K562 (cell line): Measurements from ENCODE around the gene CYFIP2. TPM values are rescaled to one million over a fixed set of nuclear protein-coding genes. Genes with fewer than 3 reads are reported as not detected.

Experiments used
- ATAC-seq: fragments of 200-7000 bp; cut with Tn5 transposase; 3 replicates; pipeline ENCODE4 v1.9.1; 2020; ENCODE audit warnings: moderate library complexity
- BruUV-seq: library from RNA; stranded (reverse); fragments of 400-500 nt; replicated peaks from 2 replicates; lab custom pipeline; 2021; lab: Mats Ljungman, UMichigan
- CTCF ChIA-PET: fragments of 300-600 bp; formaldehyde crosslinking; extraction: SDS; loops from one replicate; lab custom pipeline; 2021; ENCODE audit warnings: low intra/inter-chr PET ratio; lab: Yijun Ruan, JAX
- POLR2A ChIA-PET: fragments of 300-600, 350-650 bp; sonication (Branson Sonifier 250); formaldehyde crosslinking; extraction: SDS; loops from one replicate; lab custom pipeline; 2021; ENCODE audit warnings: antibody characterized with exemption, inconsistent platforms; lab: Yijun Ruan, JAX
- DNase-seq, 4 experiments: peaks; one replicate each; pipeline versions ENCODE4 v3.0.0 to v3.0.0-alpha.2; 2011 to 2018; ENCODE audit warnings: low spot score in 3 of 4, mixed read lengths in 3 of 4; ENCODE audit errors: extremely low read depth in 1 of 4
- FAIRE-seq: peaks from 2 replicates; lab custom pipeline; 2011; peaks lifted over from hg19 to GRCh38; lab: Jason Lieb, UNC
- H2AFZ ChIP-seq: 2 replicates; pipeline ENCODE4 v1.6.0; 2011; ENCODE audit warnings: low read depth, low read length, control low read depth, inconsistent platforms
- H3K27ac ChIP-seq: fragments of 200-600 bp; 3 replicates; pipeline ENCODE4 v1.8.0; 2011; ENCODE audit warnings: low read depth, mild to moderate bottlenecking, control low read depth, inconsistent platforms, low read length, moderate library complexity, mixed read lengths; ENCODE audit errors: extremely low read depth
- H3K27me3 ChIP-seq, 2 experiments: fragments of 300-600 bp in 1 of 2; 2 replicates in 1 of 2; 3 replicates in 1 of 2; pipeline versions ENCODE4 v1.6.0 to v1.8.0; 2011; ENCODE audit warnings: inconsistent platforms in 2 of 2, low read length in 2 of 2, mild to moderate bottlenecking in 1 of 2, mixed read lengths in 1 of 2, moderate library complexity in 1 of 2; ENCODE audit not compliant: control insufficient read depth in 2 of 2, insufficient read depth in 2 of 2
- H3K36me3 ChIP-seq: fragments of 300-600 bp; 3 replicates; pipeline ENCODE4 v1.8.0; 2011; ENCODE audit warnings: mild to moderate bottlenecking, low read length, inconsistent platforms; ENCODE audit not compliant: control insufficient read depth, insufficient read depth
- H3K4me1 ChIP-seq, 2 experiments: fragments of 200-600 bp in 1 of 2; replicated peaks in 1 of 2; 2 replicates in 1 of 2; 3 replicates in 1 of 2; pipeline versions ENCODE4 v1.5.1 to v1.8.0; 2011; ENCODE audit warnings: inconsistent platforms in 2 of 2, low read length in 2 of 2, mild to moderate bottlenecking in 1 of 2, mixed read lengths in 1 of 2, moderate library complexity in 1 of 2; ENCODE audit not compliant: control insufficient read depth in 2 of 2, insufficient read depth in 2 of 2
- H3K4me2 ChIP-seq: 2 replicates; pipeline ENCODE4 v1.6.1; 2011; ENCODE audit warnings: low read length, control low read depth, inconsistent platforms, mixed read lengths; ENCODE audit not compliant: insufficient read depth
- H3K4me3 ChIP-seq: fragments of 200-600 bp; sonication (generic), shearing (Covaris generic); 2 replicates; pipeline ENCODE4 v1.5.1; 2016; ENCODE audit warnings: control low read depth, inconsistent platforms
- H3K79me2 ChIP-seq: fragments of 200-600 bp; 3 replicates; pipeline ENCODE4 v1.8.0; 2011; ENCODE audit warnings: low read length, inconsistent platforms; ENCODE audit not compliant: control insufficient read depth, insufficient read depth
- H3K9ac ChIP-seq, 2 experiments: 2 replicates each; pipeline versions ENCODE4 v1.6.0 to v1.6.1; 2011; ENCODE audit warnings: low read depth in 2 of 2, low read length in 2 of 2, control low read depth in 1 of 2, inconsistent platforms in 1 of 2, mild to moderate bottlenecking in 1 of 2, mixed read lengths in 1 of 2; ENCODE audit not compliant: insufficient read depth in 1 of 2
- H3K9me1 ChIP-seq: one replicate; pipeline ENCODE4 v1.6.0; 2011; ENCODE audit warnings: inconsistent platforms, mild to moderate bottlenecking, low read length, moderate library complexity; ENCODE audit not compliant: control insufficient read depth, insufficient read depth
- H3K9me3 ChIP-seq: replicated peaks from 2 replicates; pipeline ENCODE4 v1.5.1; 2011; ENCODE audit warnings: low read depth, low read length, inconsistent platforms; ENCODE audit not compliant: control insufficient read depth, insufficient read depth
- H4K20me1 ChIP-seq: replicated peaks from 2 replicates; pipeline ENCODE4 v1.6.1; 2011; ENCODE audit warnings: low read length, inconsistent platforms, mixed read lengths; ENCODE audit not compliant: control insufficient read depth, insufficient read depth
- BACH1 ChIP-seq: fragments of 200-800 bp; sonication (Bioruptor generic); IDR thresholded peaks from 2 replicates; pipeline ENCODE4 v1.6.1; 2016; ENCODE audit warnings: missing genetic modification characterization, missing compliant biosample characterization
- CEBPB ChIP-seq: fragments of 450-650 bp; IDR thresholded peaks from 2 replicates; pipeline ENCODE4 v1.6.1; 2016; ENCODE audit warnings: missing genetic modification characterization, missing compliant biosample characterization
- KAT7 ChIP-seq: sonication (generic); formaldehyde crosslinking; IDR thresholded peaks from 2 replicates; pipeline ENCODE4 v1.8.0; 2022; ENCODE audit warnings: missing genetic modification reagents, mild to moderate bottlenecking, borderline replicate concordance
- MYC ChIP-seq, 2 experiments: fragments of 250-450 bp in 1 of 2; sonication (Bioruptor Pico) in 1 of 2; IDR thresholded peaks; 2 replicates each; pipeline versions ENCODE4 v1.5.1 to v1.6.1; 2012 to 2021; ENCODE audit warnings: low read depth in 2 of 2, borderline replicate concordance in 1 of 2, improper control_type of control experiment in 1 of 2, low read length in 1 of 2, mild to moderate bottlenecking in 1 of 2, moderate library complexity in 1 of 2
- MYNN ChIP-seq, 2 experiments: sonication (generic); formaldehyde crosslinking in 1 of 2; IDR thresholded peaks; 2 replicates each; pipeline versions ENCODE4 v1.5.0 to v1.6.1; 2016 to 2020; ENCODE audit warnings: antibody characterized with exemption in 1 of 2, missing genetic modification reagents in 1 of 2
- SIX5 ChIP-seq, 2 experiments: IDR thresholded peaks; 2 replicates each; pipeline ENCODE4 v1.6.1; 2011; ENCODE audit warnings: low read length in 2 of 2, borderline replicate concordance in 1 of 2, low read depth in 1 of 2, mild to moderate bottlenecking in 1 of 2, moderate library complexity in 1 of 2; ENCODE audit not compliant: insufficient read depth in 1 of 2
- SMAD1 ChIP-seq: fragments of 150-350 bp; IDR thresholded peaks from 2 replicates; pipeline ENCODE4 v1.6.1; 2014; ENCODE audit warnings: low read length, low read depth; ENCODE audit not compliant: partially characterized antibody
- SMAD3 ChIP-seq: fragments of 450-650 bp; formaldehyde crosslinking; conservative IDR thresholded peaks from 2 replicates; pipeline ENCODE4 v1.4.0; 2020; ENCODE audit warnings: mild to moderate bottlenecking
- SNIP1 ChIP-seq: fragments of 450-650 bp; IDR thresholded peaks from 2 replicates; pipeline ENCODE4 v1.7.1; 2017; ENCODE audit warnings: low read depth, mild to moderate bottlenecking
- SP2 ChIP-seq: IDR thresholded peaks from 2 replicates; pipeline ENCODE4 v1.6.1; 2011; ENCODE audit warnings: mild to moderate bottlenecking, low read depth, low read length, moderate library complexity; ENCODE audit not compliant: poor library complexity, severe bottlenecking; ENCODE audit errors: extremely low read depth
- TCF7 ChIP-seq: sonication (generic); IDR thresholded peaks from 2 replicates; pipeline ENCODE4 v1.6.1; 2016; ENCODE audit warnings: antibody characterized with exemption, borderline replicate concordance
- YBX1 ChIP-seq: fragments of 450-650 bp; IDR thresholded peaks from 2 replicates; pipeline ENCODE4 v1.7.1; 2016; ENCODE audit warnings: mild to moderate bottlenecking
- ZNF175 ChIP-seq: fragments of 200-800 bp; sonication (Bioruptor generic); IDR thresholded peaks from 2 replicates; pipeline ENCODE4 v1.6.1; 2016; ENCODE audit warnings: low read depth, mild to moderate bottlenecking, missing genetic modification characterization, missing compliant biosample characterization
- ZNF561 ChIP-seq: fragments of 450-650 bp; formaldehyde crosslinking; conservative IDR thresholded peaks from 2 replicates; pipeline ENCODE4 v1.4.0; 2020; ENCODE audit warnings: mild to moderate bottlenecking, moderate library complexity
- ZNF57 ChIP-seq: fragments of 450-650 bp; formaldehyde crosslinking; IDR thresholded peaks from 2 replicates; pipeline ENCODE4 v1.4.0; 2020; ENCODE audit warnings: mild to moderate bottlenecking, moderate library complexity
- ZNF76 ChIP-seq: fragments of 250-450 bp; sonication (Bioruptor Pico); IDR thresholded peaks from 2 replicates; pipeline ENCODE4 v1.4.0; 2020; ENCODE audit warnings: mild to moderate bottlenecking, moderate library complexity, borderline replicate concordance
- ZNF77 ChIP-seq: fragments of 250-450 bp; sonication (Bioruptor Pico); IDR thresholded peaks from 2 replicates; pipeline ENCODE4 v1.5.0; 2020
- WGBS: fragments of 100-300 bp; shearing (Covaris generic); methylation state at CpG from one replicate; pipeline ENCODE4 v1.1.6; 2016; ENCODE audit warnings: low coverage, mixed read lengths; ENCODE audit not compliant: insufficient coverage; ENCODE audit errors: missing lambda C conversion rate; 5-methylcytosine and 5-hydroxymethylcytosine counted together
- in situ Hi-C: fragments of 300-500 bp; cut with MboI; formaldehyde crosslinking; loops from 4 replicates; pipeline ENCODE4 v1.15.0; 2018; ENCODE audit warnings: inconsistent platforms, mixed read lengths
- intact Hi-C: fragments of 100-400 bp; cut with micrococcal nuclease; formaldehyde crosslinking; loops from 2 replicates; pipeline ENCODE4 v1.14.2; 2022
- polyA plus RNA-seq, 8 experiments: library from polyadenylated mRNA; depleted of rRNA in 4 of 8; stranded (reverse) in 5 of 8; unstranded in 3 of 8; fragments of >200 nt; fragmentation: Nextera tagmentation in 2 of 8; fragmentation: Illumina TruSeq in 1 of 8; extraction: Ambion mirVana in 2 of 8; extraction: Trizol in 1 of 8; gene quantifications; 2 replicates each; pipeline versions ENCODE4 v1.2.1 to v1.2.3, GENCODE V29; 2011 to 2014; ENCODE audit warnings: inconsistent platforms in 1 of 8, missing spikeins in 1 of 8
- total RNA-seq, 7 experiments: library from RNA; depleted of rRNA in 6 of 7; stranded (reverse); fragments of >200 nt in 6 of 7; fragmentation: Illumina TruSeq in 2 of 7; extraction: Trizol in 2 of 7; gene quantifications; 2 replicates each; pipeline versions ENCODE4 v1.2.1 to v1.2.3, GENCODE V29; 2011 to 2021; ENCODE audit warnings: low replicate concordance in 1 of 7
- TF ChIP-seq, protein P1 (sequence below), 2 experiments: IDR thresholded peaks; 2 replicates each; pipeline ENCODE4 v1.6.1; 2012; ENCODE audit warnings: improper control_type of control experiment in 2 of 2, low read depth in 2 of 2, low read length in 2 of 2, borderline replicate concordance in 1 of 2

Gene CYFIP2
- total and polyA plus RNA-seq, 9 of the 15 experiments (the other 6 are each of a cell fraction or from before 2014, with no cell fraction given) = 0.76 to 2.9 (median 1.4) TPM; not detected in 1

DNA sequence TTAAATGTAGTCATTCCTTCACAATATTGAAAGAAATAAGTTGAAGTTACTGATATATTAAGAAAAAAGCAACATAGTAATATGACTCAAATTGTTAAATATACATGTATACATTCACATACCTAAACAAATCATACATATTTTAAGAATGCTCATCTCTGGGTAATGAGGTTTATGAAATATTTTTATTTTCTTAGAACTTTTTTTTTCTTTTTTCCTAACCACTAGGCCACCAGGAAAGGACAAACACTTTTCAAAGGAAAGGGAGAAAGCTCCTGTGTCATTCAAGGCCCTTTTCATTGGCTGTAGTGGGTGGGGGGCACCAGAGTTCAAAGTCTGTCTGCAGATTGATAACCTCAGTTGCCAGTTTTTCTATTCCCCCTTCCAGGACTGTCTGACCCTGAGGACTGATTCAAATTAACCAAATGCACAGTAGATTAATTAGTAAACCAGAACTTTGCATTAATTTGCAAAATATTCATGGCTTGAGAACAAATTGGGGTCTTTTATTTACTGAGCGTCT, 121.2 kb downstream of the CYFIP2 start:
- in situ Hi-C loops = no loop called here
- Histone ChIP-seq H3K4me2 (no peak overlapping the region), H3K9me3 (no peaks in the 10 kb centered on the region), H3K27me3 (peaks cover 4 to 15% of the 10 kb centered on the region in 2 experiments; a peak in 4 of 5 replicates), H3K9ac (no peak overlapping the region), H3K4me3 (no peak overlapping the region), H2AFZ (no peak overlapping the region), H3K27ac (no peak overlapping the region), H4K20me1 (no peaks in the 10 kb centered on the region), H3K9me1 (no peaks in the 10 kb centered on the region), H3K79me2 (no peaks in the 10 kb centered on the region), H3K4me1 (no peaks in the 10 kb centered on the region), H3K36me3 (no peaks in the 10 kb centered on the region)
- 0% methylated on average over 1 of the region's 1 CpG for WGBS
- intact Hi-C loops = no loop called here
- ChIA-PET POLR2A (no interaction called here), CTCF (no interaction called here)
- ATAC-seq (no peak), FAIRE-seq (no peak), DNase-seq (no peak)
- BruUV-seq = no TSS peak
- TF ChIP-seq SMAD1 (no peak), SNIP1 (no peak), SMAD3 (CRISPR knock-in tag) (no peak), KAT7 (CRISPR knock-in tag) (no peak), ZNF77 (CRISPR knock-in tag) (no peak), CEBPB (tag) (no peak), YBX1 (no peak), TCF7 (no peak), MYNN (IDR thresholded peaks at IDR 0.05) (no peak), MYNN (CRISPR knock-in tag; IDR thresholded peaks at IDR 0.05) (no peak), MYC (IDR thresholded peaks at IDR 0.05; ENCODE audit: low read depth, low read length) (no peak), MYC (CRISPR knock-in tag; IDR thresholded peaks at IDR 0.05; ENCODE audit: borderline replicate concordance, low read depth) (no peak), ZNF561 (CRISPR knock-in tag) (no peak), SP2 (no peak), BACH1 (tag) (no peak), ZNF57 (CRISPR knock-in tag) (no peak), ZNF175 (no peak), SIX5 (IDR thresholded peaks at IDR 0.05; ENCODE audit: borderline replicate concordance in 1 of 2, insufficient read depth in 1 of 2, low read depth in 1 of 2, low read length in 2 of 2) (no peak), ZNF76 (CRISPR knock-in tag) (no peak)
- TF ChIP-seq, protein P1, sequence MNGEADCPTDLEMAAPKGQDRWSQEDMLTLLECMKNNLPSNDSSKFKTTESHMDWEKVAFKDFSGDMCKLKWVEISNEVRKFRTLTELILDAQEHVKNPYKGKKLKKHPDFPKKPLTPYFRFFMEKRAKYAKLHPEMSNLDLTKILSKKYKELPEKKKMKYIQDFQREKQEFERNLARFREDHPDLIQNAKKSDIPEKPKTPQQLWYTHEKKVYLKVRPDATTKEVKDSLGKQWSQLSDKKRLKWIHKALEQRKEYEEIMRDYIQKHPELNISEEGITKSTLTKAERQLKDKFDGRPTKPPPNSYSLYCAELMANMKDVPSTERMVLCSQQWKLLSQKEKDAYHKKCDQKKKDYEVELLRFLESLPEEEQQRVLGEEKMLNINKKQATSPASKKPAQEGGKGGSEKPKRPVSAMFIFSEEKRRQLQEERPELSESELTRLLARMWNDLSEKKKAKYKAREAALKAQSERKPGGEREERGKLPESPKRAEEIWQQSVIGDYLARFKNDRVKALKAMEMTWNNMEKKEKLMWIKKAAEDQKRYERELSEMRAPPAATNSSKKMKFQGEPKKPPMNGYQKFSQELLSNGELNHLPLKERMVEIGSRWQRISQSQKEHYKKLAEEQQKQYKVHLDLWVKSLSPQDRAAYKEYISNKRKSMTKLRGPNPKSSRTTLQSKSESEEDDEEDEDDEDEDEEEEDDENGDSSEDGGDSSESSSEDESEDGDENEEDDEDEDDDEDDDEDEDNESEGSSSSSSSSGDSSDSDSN (IDR thresholded peaks at IDR 0.05; ENCODE audit: borderline replicate concordance in 1 of 2, low read depth in 2 of 2, low read length in 2 of 2) = no peak
